Spinal cord (tissue), 10 donors: ENCODE results near the gene SEPTIN8. TPM values are rescaled to one million over a fixed set of nuclear protein-coding genes. Genes with fewer than 3 reads are reported as not detected.
"Not testable (repeated sequence)": the region's sequence is repeated elsewhere in the genome, so short reads cannot be mapped to it uniquely, and the experiment has no call there.

Experiments used
- DNase-seq, 6 donors: peaks; one replicate each; pipeline versions ENCODE4 v3.0.0 to v3.0.0-alpha.2; 2013 to 2015; ENCODE audit warnings: low spot score in 6 of 6, low read depth in 4 of 6
- H3K27ac ChIP-seq: one replicate; pipeline ENCODE4 v1.5.1; 2013; ENCODE audit warnings: low read depth, low read length, control low read depth
- H3K27me3 ChIP-seq: one replicate; pipeline ENCODE4 v1.6.1; 2013; ENCODE audit warnings: low read length; ENCODE audit not compliant: control insufficient read depth, insufficient read depth
- H3K36me3 ChIP-seq: one replicate; pipeline ENCODE4 v1.6.1; 2013; ENCODE audit warnings: low read length; ENCODE audit not compliant: control insufficient read depth, insufficient read depth
- H3K4me1 ChIP-seq: one replicate; pipeline ENCODE4 v1.6.1; 2013; ENCODE audit warnings: low read length; ENCODE audit not compliant: control insufficient read depth, insufficient read depth
- H3K4me3 ChIP-seq: one replicate; pipeline ENCODE4 v1.5.1; 2013; ENCODE audit warnings: low read depth, low read length, control low read depth
- H3K9me3 ChIP-seq: one replicate; pipeline ENCODE4 v1.6.1; 2013; ENCODE audit warnings: low read length; ENCODE audit not compliant: control insufficient read depth, insufficient read depth
- WGBS: methylation state at CpG from one replicate; pipeline ENCODE4 v1.1.5; 2013; ENCODE audit warnings: missing lambda C conversion rate; ENCODE audit not compliant: insufficient coverage; 5-methylcytosine and 5-hydroxymethylcytosine counted together
- polyA plus RNA-seq, 2 donors: library from polyadenylated mRNA; unstranded; fragments of 120-200 nt; gene quantifications; one replicate each; pipeline ENCODE4 v1.2.1, GENCODE V29; 2013; ENCODE audit not compliant: insufficient read length in 2 of 2
- total RNA-seq, 2 donors: library from RNA; depleted of rRNA in 1 of 2; stranded (reverse); fragments of 120-200 nt in 1 of 2; fragments of >200 nt in 1 of 2; gene quantifications; one replicate each; pipeline versions ENCODE4 v1.2.3 to v1.2.4, GENCODE V29; 2013 to 2014
- donor health status: healthy.

Gene SEPTIN8
- total and polyA plus RNA-seq, 4 donors: 67.9 to 149 (median 107) TPM

DNA sequence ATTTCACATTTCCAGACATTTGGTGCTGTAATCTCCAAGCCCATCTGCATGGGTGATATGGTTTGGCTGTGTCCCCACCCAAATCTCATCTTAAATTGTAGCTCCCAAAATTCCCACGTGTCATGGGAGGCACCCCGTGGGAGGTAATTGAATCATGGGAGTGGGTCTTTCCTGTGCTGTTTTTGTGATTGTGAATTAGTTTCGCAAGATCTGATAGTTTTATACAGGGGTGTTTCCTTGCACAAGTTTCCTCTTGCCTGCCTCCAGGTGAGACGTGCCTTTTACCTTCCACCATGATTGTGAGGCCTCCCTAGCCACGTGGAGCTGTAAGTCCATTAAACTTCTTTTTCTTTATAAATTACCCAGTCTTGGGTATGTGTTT lies 25.6 kb upstream of the SEPTIN8 start:
- H3K4me1 ChIP-seq: peaks cover 24% of the 10 kb centered on the region
- no CpG with 5 or more reads among the region's 5 CpGs for WGBS
- not testable (repeated sequence) for H3K4me3 ChIP-seq, H3K27ac ChIP-seq, DNase-seq, H3K27me3 ChIP-seq, H3K9me3 ChIP-seq, H3K36me3 ChIP-seq

DNA sequence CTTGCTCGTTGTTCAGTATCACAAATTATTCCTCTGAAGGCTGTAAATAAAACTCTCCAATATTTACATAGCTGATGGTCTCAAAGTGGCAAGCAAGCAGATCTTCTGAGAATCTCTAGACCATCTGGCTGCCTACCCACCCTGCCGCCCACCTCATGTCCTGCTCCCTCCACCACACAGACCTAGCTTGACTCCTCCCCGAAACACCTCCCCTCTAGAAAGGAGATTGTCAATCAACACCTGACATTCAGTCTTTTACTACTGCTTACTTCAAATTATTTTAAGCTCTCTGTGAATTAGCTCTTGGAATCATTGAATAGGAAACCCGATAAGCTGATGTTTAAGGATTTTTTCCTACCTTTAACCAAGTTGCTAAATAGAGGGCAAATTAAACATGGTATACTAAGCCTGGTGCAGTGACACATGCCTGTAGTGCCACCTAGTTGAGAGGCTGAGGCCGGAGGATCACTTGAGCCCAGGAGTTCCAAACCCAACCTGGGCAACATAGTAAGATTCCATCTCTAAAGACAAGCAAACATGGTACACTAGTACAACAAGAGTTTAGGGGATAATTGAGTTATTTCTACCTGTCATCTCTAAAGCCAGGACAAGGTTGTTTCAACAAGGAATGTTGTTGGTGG lies 25.1 kb upstream of the SEPTIN8 start:
- H3K27me3 ChIP-seq: no peaks in the 10 kb centered on the region
- no peak overlapping the region for H3K27ac ChIP-seq

DNA sequence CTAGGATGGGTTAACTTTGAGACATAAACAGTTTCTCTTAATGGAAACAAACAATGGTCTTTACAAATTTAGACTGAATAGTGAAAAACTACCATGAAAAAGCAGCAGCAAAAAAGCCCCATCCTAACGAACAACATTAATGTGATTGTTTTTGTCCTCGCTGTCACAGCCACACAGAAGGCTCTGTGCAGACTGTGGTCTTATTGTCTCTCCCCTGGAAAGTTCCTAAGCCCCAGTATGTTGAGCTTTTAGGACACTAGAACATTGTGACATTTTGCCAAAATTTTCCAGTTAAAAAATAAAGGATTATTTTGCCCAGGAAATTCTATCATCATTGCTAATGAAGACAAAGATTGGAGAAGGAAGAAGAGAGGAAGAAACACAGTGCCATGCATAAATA lies 23.5 kb upstream of the SEPTIN8 start:
- Histone ChIP-seq H3K4me1 (peaks cover 14% of the 10 kb centered on the region), H3K27me3 (no peaks in the 10 kb centered on the region), H3K36me3 (no peaks in the 10 kb centered on the region), H3K27ac (peak overlapping the region; percentile 65), H3K9me3 (no peaks in the 10 kb centered on the region), H3K4me3 (no peak overlapping the region)
- peak in 2 of 6 donors; percentile 63 for DNase-seq
- 10% methylated on average over 2 of the region's 2 CpGs for WGBS

More for the DNA sequence above, 25.1 kb upstream of the SEPTIN8 start:
- 78% methylated on average over 2 of the region's 5 CpGs for WGBS
- Histone ChIP-seq H3K9me3 (no peaks in the 10 kb centered on the region), H3K4me3 (no peak overlapping the region), H3K36me3 (no peaks in the 10 kb centered on the region), H3K4me1 (peaks cover 21% of the 10 kb centered on the region)
- no peak for DNase-seq

DNA sequence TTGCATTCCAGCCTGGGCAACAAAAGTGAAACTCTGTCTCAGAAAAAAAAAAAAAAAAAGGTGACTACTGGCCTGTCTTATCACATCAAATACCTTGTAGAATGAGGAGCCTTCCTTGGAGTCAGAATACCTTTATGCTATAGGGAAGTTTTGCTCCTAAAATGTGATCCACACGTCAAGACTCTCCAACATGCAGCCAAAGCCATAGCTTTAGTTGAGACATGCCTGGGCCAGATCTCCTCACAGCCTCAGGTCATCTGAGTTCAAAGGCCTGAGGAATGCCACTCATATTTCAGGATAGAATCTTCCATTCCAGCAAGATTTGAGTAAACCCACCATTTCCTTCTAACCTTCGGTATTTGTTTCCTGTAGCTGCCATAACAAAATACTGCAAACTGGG lies 22.4 kb upstream of the SEPTIN8 start:
- no peak overlapping the region for H3K27ac ChIP-seq

DNA sequence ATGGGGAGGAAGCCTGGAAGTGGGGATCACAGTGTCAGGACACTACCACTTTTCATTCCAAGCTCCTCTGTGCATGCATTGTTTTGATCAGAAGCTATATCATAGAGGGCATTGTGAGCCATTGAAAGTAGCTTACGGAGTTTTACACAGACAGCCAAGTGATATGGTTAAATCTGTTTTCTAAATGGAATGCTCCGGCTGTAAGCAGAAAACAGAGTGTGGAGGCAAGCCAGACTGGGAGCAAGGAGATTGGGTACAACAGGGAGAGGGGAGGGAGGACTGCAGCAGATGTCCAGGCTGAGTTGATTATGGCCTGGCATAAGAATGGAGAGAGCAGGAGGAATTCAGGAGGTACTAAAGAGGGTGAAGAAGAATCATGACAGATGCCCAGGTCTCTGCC lies 20.6 kb upstream of the SEPTIN8 start:
- 39% methylated on average over 2 of the region's 2 CpGs for WGBS
- DNase-seq: peak in 2 of 6 donors; percentile 22 to 71
- Histone ChIP-seq H3K27me3 (no peaks in the 10 kb centered on the region), H3K9me3 (no peaks in the 10 kb centered on the region), H3K27ac (peak overlapping the region; percentile 35), H3K36me3 (no peaks in the 10 kb centered on the region), H3K4me1 (peaks cover 14% of the 10 kb centered on the region), H3K4me3 (no peak overlapping the region)

More for the DNA sequence above, 22.4 kb upstream of the SEPTIN8 start:
- Histone ChIP-seq H3K36me3 (no peaks in the 10 kb centered on the region), H3K27me3 (no peaks in the 10 kb centered on the region), H3K4me1 (peaks cover 14% of the 10 kb centered on the region), H3K9me3 (no peaks in the 10 kb centered on the region), H3K4me3 (no peak overlapping the region)
- DNase-seq: no peak
- 94% methylated on average over 2 of the region's 2 CpGs for WGBS

DNA sequence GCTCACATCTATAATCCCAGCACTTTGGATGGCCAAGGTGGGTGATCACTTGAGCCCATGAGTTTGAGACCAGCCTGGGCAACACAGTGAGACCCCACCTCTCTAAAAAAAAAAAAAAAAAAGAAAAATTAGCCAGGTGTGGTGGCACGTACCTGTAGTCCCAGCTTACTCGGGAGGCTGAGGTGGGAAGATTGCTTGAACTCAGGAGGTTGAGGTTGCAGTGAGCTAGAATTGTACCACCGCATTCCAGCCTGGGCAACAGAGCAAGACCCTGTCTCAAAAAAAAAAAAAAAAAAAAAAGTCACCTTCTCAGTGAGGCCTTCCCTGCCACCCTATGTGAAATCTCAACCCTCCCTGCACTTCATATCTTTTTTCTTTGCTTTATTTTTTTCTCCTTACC lies 14.0 kb upstream of the SEPTIN8 start:
- no peaks in the 10 kb centered on the region for H3K36me3 ChIP-seq
- H3K4me1 ChIP-seq: peaks cover 13% of the 10 kb centered on the region
- no peak overlapping the region for H3K27ac ChIP-seq
- no peaks in the 10 kb centered on the region for H3K27me3 ChIP-seq
- DNase-seq: no peak
- H3K9me3 ChIP-seq: no peaks in the 10 kb centered on the region
- no peak overlapping the region for H3K4me3 ChIP-seq
- 100% methylated on average over 2 of the region's 3 CpGs for WGBS

DNA sequence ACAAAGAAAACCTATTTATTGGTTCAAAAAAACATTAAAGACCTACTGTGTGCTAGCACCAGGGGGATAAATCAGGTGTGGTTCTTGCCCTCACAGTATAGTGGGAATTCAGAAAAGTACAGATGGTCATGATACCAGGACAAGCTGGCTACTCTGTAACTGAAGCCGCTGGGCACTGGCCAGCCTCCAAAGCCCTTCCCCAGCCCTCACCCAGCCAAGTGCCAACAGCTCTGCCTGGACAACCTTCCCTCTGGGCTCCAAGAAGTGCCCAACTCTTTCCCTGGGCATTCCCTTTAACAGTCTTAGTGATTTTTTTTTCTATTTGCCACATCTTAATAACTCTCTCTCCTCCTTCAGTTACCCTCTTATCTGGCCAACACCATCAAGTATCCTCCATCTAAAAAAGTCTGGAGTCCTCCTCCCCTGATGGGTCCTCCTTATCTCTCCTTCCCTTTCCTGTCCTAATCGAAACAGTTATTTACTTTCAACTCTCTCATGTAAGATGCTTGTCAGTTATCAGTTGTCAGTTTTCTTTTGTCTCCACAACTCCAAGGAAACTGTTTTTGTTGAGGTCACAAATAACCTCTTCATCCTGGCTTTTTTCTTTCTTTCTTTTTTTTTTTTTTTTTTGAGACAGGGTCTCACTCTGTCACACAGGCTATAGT lies 13.3 kb upstream of the SEPTIN8 start:
- H3K4me1 ChIP-seq: peaks cover 13% of the 10 kb centered on the region
- no peaks in the 10 kb centered on the region for H3K36me3 ChIP-seq
- WGBS: 43% methylated on average over 1 of the region's 2 CpGs
- H3K9me3 ChIP-seq: no peaks in the 10 kb centered on the region
- DNase-seq: peak in 2 of 6 donors; percentile 48 to 62
- no peaks in the 10 kb centered on the region for H3K27me3 ChIP-seq
- H3K27ac ChIP-seq: no peak overlapping the region
- H3K4me3 ChIP-seq: no peak overlapping the region

DNA sequence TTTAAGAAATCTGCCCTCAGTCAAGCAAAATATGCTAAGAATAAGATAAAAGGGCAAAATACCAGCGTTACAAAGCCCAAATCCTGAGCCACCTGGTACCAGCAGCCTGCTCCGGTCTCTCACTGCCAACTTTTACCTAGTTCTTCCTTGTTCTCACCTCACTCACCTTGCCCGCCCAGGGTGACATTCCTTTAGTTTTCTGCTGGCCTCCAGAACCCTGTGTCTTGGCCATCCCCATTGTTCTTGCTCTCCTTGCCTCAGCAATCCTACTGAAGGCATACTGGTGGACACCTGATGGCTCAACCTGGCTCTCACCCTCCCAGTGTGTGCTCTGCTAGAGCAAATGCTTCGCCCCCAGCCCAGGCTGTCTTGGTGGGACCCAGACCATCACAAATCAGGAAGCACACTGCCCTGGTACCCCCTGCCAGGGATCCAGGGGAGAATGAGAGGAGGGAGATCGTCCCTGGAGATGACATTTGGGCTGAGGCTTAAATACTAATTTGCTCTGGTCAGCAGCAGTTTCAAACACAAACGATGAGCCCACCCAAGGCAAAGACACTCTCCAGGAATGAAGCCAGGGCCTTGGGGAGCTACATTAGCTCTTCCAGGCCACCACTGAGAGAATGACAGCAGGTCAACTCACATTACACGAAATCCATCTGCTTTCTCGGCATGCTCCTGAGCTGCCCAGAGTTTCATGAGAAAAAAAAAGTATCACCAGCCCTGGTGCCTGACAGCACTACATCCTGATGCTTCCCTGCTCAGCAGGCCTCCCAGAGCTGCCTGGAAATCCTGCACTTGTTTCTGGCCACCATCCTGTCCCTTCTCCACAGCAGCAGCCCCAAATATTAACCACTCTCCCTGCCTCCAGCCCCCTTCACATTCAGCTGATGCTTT lies 12.2 kb upstream of the SEPTIN8 start:
- Histone ChIP-seq H3K4me1 (peaks cover 13% of the 10 kb centered on the region), H3K27ac (peak overlapping the region; percentile 8), H3K9me3 (no peaks in the 10 kb centered on the region), H3K27me3 (no peaks in the 10 kb centered on the region), H3K36me3 (no peaks in the 10 kb centered on the region), H3K4me3 (no peak overlapping the region)
- DNase-seq: peak in 1 of 6 donors; percentile 46
- WGBS: 58% methylated on average over 6 of the region's 8 CpGs

DNA sequence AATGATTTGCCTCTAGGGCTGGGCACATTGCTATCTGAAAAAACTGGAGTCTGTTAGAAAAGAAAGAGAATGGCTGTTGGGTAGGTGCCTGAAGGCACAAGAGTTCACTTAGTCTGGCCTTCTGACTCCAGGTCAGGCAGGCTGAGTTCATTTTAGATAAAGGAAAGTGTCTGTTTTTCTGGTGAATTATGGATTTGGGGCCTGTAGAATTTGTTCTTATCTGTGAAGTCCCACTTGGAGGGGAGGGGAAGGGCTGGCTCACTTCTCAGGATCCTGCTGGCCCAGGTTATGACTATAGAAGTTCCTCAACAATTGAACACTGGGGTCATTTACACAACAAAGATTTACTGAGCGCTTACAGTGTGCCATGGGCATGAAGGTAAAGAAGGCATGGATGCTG lies 11.5 kb upstream of the SEPTIN8 start:
- Histone ChIP-seq H3K9me3 (no peaks in the 10 kb centered on the region), H3K36me3 (no peaks in the 10 kb centered on the region), H3K4me3 (no peak overlapping the region), H3K4me1 (peaks cover 13% of the 10 kb centered on the region), H3K27me3 (no peaks in the 10 kb centered on the region), H3K27ac (no peak overlapping the region)
- DNase-seq: no peak
- WGBS: no CpG with 5 or more reads among the region's 1 CpG
